ENCODE results near the gene UBE2H.

- TF ChIP-seq CTCF (conservative IDR thresholded peaks at IDR 0.05; ENCODE audit: low read length) (peak; percentile 85), EZH2phosphoT487 (IDR thresholded peaks at IDR 0.05; ENCODE audit: borderline replicate concordance) (no peak)
Measured at GRCh38 chr7:129829737-129830631, 122.8 kb downstream of the UBE2H start.

Measured in Loucy (cell line).